Heart right ventricle (tissue), 16 donors: ENCODE data around the gene S100B. TPM values are rescaled to one million over a fixed set of nuclear protein-coding genes. Genes with fewer than 3 reads are reported as not detected.
"Not testable (repeated sequence)": the region's sequence is repeated elsewhere in the genome, so short reads cannot be mapped to it uniquely, and the experiment has no call there.

Source experiments
- ATAC-seq, 8 donors: fragments of 200-7000 bp; cut with Tn5 transposase; one replicate each; pipeline ENCODE4 v1.9.1; 2020; ENCODE audit warnings: mild to moderate bottlenecking in 8 of 8, moderate library complexity in 8 of 8, moderate number of reproducible peaks in 1 of 8
- DNase-seq, 2 donors: peaks; one replicate each; pipeline ENCODE4 v3.0.0-alpha.2; 2020
- H3K27ac ChIP-seq, 10 donors: fragments of 200-600 bp; sonication (generic) in 2 of 10; one replicate each; pipeline versions ENCODE4 v1.5.0 to v1.8.0; 2020 to 2022; ENCODE audit warnings: mild to moderate bottlenecking in 3 of 10
- H3K27me3 ChIP-seq, 7 donors: fragments of 200-600 bp; one replicate each; pipeline ENCODE4 v1.8.0; 2021 to 2022; ENCODE audit warnings: mild to moderate bottlenecking in 2 of 7
- H3K36me3 ChIP-seq, 9 donors: fragments of 200-600 bp; sonication (generic) in 1 of 9; one replicate each; pipeline versions ENCODE4 v1.5.0 to v1.8.0; 2020 to 2022; ENCODE audit warnings: mild to moderate bottlenecking in 2 of 9
- H3K4me1 ChIP-seq, 9 donors: fragments of 200-600 bp; sonication (generic) in 1 of 9; one replicate each; pipeline versions ENCODE4 v1.5.0 to v1.8.0; 2020 to 2022; ENCODE audit warnings: mild to moderate bottlenecking in 4 of 9
- H3K4me3 ChIP-seq, 10 donors: fragments of 200-600 bp; sonication (generic) in 2 of 10; one replicate each; pipeline versions ENCODE4 v1.5.0 to v1.8.0; 2020 to 2022; ENCODE audit warnings: mild to moderate bottlenecking in 7 of 10, moderate library complexity in 2 of 10
- H3K9me3 ChIP-seq, 11 donors: fragments of 200-600 bp in 10 of 11; sonication (generic) in 2 of 11; one replicate each; pipeline versions ENCODE4 v1.5.0 to v1.8.0; 2013 to 2022; ENCODE audit warnings: mild to moderate bottlenecking in 2 of 11, control low read depth in 1 of 11, moderate library complexity in 1 of 11
- WGBS, 2 donors: extraction: QIAGEN DNeasy Blood & Tissue Kit; methylation state at CpG; one replicate each; pipeline ENCODE4 v1.1.7; 2013; ENCODE audit warnings: inconsistent platforms in 1 of 2; 5-methylcytosine and 5-hydroxymethylcytosine counted together
- intact Hi-C, 10 donors: fragments of 100-400 bp; cut with DNase I; formaldehyde crosslinking; loops; one replicate each; pipeline versions ENCODE4 v1.11.1 to v1.14.2; 2022
- polyA plus RNA-seq, 2 donors: library from polyadenylated mRNA; stranded (reverse); fragments of 200-250 nt; gene quantifications; one replicate each; pipeline ENCODE4 v1.2.3, GENCODE V29; 2013
- total RNA-seq, 10 donors: library from RNA; stranded (reverse); fragmentation: NEBNext Ultra II Directional in 3 of 10; extraction: Animal tissue kit (Norgen Biotek cat#: 25700) in 3 of 10; gene quantifications; one replicate each; pipeline versions ENCODE4 v1.2.1 to v1.2.4, GENCODE V29; 2021 to 2023
- TF ChIP-seq, protein P1 (sequence below), 9 donors: fragments of 200-600 bp; sonication (generic) in 2 of 9; IDR thresholded peaks; one replicate each; pipeline versions ENCODE4 v1.5.0 to v1.8.0; 2021 to 2022; ENCODE audit warnings: antibody characterized with exemption in 9 of 9, mild to moderate bottlenecking in 5 of 9, moderate library complexity in 1 of 9
- donor health status: Arrhythmogenic right ventricular cardiomyopathy.
- donor health status: ischemic (EF 13 %, LVEDD 7.1; RV severe dilation, severe dysfunction).
- donor health status: healthy with polysubstance abuse.
- donor health status: DM: no; HTN: yes; CAD: no.
- donor health status: DM: no; HTN: no; CAD: no.
- donor health status: ischemic (EF 25% LVEDD 6.9; RV normal size, moderate dysfunction).
- donor health status: ischemic (EF 25% LVEDD 5.7; RV mildly dilated, moderate dysfunction).
- donor health status: healthy.
- donor health status: DM: yes; HTN: yes; CAD: no.
- donor health status: Ischemic cardiomyopathy.
- donor health status: ischemic (EF 35%, LVEDD 5.7; RV mildly dilated, moderate dysfunction).
- donor health status: nonischemic (EF 11% LVEDD 7.7; RV severe dilation, severe dysfunction).
- donor health status: DM: yes; HTN: yes; CAD: no.
- donor health status: PGD.
- donor health status: ischemic (EF 29% LVEDD 5.4; RV normal size, mild dysfunction).
- donor health status: nonischemic (EF 23%, LVEDD 6.1; RV moderate dilation, normal function).

Gene S100B
- total and polyA plus RNA-seq, 12 donors: 0.53 to 11.7 (median 3.6) TPM; not detected in 1

DNA sequence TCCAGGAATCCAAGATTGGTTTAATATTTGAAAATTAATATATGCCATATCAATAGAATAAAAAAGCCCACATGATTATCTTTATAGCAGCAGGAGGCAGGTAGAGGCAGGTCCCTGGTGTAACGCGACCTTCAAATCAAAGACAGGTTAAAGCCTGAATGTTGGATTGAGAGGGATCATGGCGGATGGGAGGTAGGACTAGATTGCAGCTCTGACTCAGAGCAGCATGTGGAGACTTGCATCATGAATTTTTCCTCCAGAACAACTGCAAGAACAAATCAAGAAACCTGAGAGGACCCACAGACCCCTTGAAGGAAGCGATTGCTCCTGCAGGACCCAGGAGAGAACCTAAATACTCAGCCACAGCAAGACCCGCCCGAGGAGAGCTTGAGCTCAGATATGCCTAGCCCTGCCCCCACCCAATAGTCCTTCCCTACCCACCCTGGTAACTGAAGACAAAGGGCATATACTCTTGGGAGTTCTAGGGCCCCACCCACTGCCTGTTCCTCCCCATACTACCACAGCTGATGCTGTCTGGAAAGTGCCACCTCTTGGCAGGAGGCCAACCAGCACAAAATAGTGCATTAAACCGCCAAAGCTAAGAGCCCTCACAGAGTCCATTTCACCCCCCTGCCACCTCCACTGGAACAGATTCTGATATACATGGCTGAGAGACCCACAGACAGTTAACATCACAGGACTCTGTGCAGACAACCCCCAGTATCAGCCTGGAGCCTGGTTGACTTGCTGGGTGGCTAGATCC, 19.5 kb downstream of the S100B start:
- WGBS, 2 donors: 87 to 94% methylated on average over 7 of the region's 7 CpGs
- TF ChIP-seq, protein P1, sequence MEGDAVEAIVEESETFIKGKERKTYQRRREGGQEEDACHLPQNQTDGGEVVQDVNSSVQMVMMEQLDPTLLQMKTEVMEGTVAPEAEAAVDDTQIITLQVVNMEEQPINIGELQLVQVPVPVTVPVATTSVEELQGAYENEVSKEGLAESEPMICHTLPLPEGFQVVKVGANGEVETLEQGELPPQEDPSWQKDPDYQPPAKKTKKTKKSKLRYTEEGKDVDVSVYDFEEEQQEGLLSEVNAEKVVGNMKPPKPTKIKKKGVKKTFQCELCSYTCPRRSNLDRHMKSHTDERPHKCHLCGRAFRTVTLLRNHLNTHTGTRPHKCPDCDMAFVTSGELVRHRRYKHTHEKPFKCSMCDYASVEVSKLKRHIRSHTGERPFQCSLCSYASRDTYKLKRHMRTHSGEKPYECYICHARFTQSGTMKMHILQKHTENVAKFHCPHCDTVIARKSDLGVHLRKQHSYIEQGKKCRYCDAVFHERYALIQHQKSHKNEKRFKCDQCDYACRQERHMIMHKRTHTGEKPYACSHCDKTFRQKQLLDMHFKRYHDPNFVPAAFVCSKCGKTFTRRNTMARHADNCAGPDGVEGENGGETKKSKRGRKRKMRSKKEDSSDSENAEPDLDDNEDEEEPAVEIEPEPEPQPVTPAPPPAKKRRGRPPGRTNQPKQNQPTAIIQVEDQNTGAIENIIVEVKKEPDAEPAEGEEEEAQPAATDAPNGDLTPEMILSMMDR (IDR thresholded peaks at IDR 0.05): no peak
- no peak for DNase-seq
- H3K4me3 ChIP-seq: no peak overlapping the region
- H3K27me3 ChIP-seq: no peaks in the 10 kb centered on the region
- peaks cover 0 to 28% (median 6%) of the 10 kb centered on the region in 9 donors for H3K36me3 ChIP-seq
- peaks cover 0 to 94% (median 11%) of the 10 kb centered on the region in 11 donors for H3K9me3 ChIP-seq
- intact Hi-C loops: no loop called here
- ATAC-seq: no peak
- no peak overlapping the region for H3K27ac ChIP-seq
- no peaks in the 10 kb centered on the region for H3K4me1 ChIP-seq

DNA sequence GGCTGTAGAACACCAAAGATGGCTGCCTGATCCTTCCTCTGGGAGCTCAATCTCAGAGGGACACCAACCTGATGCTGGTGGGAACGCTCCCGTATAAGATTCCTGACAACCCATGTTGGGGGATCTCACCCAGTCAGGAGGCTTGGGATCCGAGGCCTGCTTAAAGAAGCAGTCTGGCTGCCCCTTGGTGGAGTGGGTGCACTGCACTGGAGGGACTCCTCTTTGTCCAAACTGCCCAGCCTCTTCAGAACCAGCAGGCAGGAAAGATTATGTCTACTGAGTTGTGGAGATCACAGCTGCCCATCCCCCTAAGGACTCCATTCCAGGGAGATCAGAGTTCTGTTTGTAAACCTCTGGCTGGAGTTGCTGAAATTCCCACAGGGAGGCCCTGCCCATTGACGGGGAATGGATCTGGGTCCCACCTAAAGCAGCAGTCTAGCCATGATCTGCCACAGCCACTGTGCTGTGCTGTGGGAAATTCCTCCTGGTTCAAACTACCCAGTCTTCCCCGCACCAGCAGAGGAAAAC, 23.0 kb downstream of the S100B start:
- Histone ChIP-seq H3K4me3 (no peak overlapping the region), H3K4me1 (no peaks in the 10 kb centered on the region), H3K27me3 (no peaks in the 10 kb centered on the region), H3K36me3 (peaks cover 0 to 38% (median 6%) of the 10 kb centered on the region in 9 donors), H3K9me3 (peaks cover 0 to 95% (median 22%) of the 10 kb centered on the region in 11 donors), H3K27ac (no peak overlapping the region)
- intact Hi-C loops: no loop called here
- no peak for ATAC-seq
- no peak for DNase-seq
- TF ChIP-seq, protein P1 (IDR thresholded peaks at IDR 0.05): no peak
- 98 to 100% methylated on average over 5 of the region's 5 CpGs for WGBS, 2 donors

DNA sequence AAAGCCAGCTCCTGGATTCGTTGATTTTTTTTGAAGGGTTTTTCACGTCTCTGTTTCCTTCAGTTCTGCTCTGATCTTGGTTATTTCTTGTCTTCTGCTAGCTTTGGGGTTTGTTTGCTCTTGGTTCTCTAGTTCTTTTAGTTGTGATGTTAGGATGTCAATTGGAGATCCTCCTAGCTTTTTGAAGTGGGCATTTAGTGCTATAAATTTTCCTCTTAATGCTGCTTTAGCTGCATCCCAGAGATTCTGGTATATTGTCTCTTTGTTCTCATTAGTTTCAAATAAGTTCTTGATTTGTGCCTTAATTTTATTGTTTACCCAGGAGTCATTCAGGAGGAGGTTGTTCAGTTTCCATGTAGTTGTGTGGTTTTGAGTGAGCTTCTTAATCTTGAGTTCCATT, 25.5 kb downstream of the S100B start:
- intact Hi-C loops, ATAC-seq, H3K4me3 ChIP-seq, H3K27ac ChIP-seq, H3K27me3 ChIP-seq, H3K4me1 ChIP-seq, DNase-seq: not testable (repeated sequence)
- Histone ChIP-seq H3K9me3 (peaks cover 0 to 78% (median 22%) of the 10 kb centered on the region in 11 donors), H3K36me3 (peaks cover 0 to 38% (median 6%) of the 10 kb centered on the region in 9 donors)
- 94 to 96% methylated on average over 2 of the region's 2 CpGs for WGBS, 2 donors

DNA sequence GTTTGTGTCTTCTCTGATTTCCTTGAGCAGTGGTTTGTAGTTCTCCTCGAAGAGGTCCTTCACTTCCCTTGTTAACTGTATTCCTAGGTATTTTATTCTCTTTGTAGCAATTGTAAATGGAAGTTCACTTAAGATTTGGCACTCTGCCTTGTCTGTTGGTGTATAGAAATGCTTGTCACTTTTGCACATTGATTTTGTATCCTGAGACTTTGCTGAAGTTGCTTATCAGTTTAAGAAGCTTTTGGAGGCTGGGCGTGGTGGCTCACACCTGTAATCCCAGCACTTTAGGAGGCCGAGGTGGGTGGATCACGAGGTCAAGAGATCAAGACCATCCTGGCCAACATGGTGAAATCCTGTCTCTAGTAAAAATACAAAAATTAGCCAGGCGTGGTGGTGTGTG, 27.1 kb downstream of the S100B start:
- peaks cover 0 to 44% (median 9%) of the 10 kb centered on the region in 9 donors for H3K36me3 ChIP-seq
- H3K4me3 ChIP-seq, intact Hi-C loops, DNase-seq, H3K27ac ChIP-seq, ATAC-seq, H3K4me1 ChIP-seq, H3K27me3 ChIP-seq: not testable (repeated sequence)
- WGBS, 2 donors: 92 to 97% methylated on average over 5 of the region's 5 CpGs
- H3K9me3 ChIP-seq: peaks cover 0 to 71% (median 22%) of the 10 kb centered on the region in 11 donors

DNA sequence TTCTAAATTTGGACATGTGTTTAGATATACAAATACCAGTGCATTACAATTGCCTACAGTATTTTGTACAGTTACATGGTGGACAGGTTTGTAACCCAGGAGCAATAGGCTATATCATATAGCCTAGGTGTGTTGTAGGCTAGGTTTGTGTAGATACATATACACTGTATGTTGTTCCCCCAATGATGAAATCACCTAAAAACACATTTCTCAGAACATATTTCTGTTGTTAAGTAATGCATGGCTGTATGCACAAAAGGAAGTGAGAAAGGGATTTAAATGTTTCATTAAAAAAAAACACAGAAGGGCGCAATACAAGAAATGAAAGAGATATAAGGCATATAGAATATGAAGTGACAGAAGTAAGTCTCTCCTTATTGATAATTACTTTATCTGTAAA, 32.0 kb downstream of the S100B start:
- 97 to 100% methylated on average over 1 of the region's 1 CpG for WGBS, 2 donors
- intact Hi-C loops: no loop called here
- Histone ChIP-seq H3K4me1 (peaks cover 0 to 18% (median 2%) of the 10 kb centered on the region in 9 donors), H3K36me3 (peaks cover 0 to 58% (median 27%) of the 10 kb centered on the region in 9 donors), H3K27me3 (no peaks in the 10 kb centered on the region), H3K27ac (no peak overlapping the region), H3K4me3 (no peak overlapping the region), H3K9me3 (peaks cover 0 to 37% (median 9%) of the 10 kb centered on the region in 11 donors)
- TF ChIP-seq, protein P1 (IDR thresholded peaks at IDR 0.05): no peak
- no peak for ATAC-seq
- no peak for DNase-seq
